Heart right ventricle (tissue), 16 donors: ENCODE results near the gene TPRG1L. TPM values are rescaled to one million over a fixed set of nuclear protein-coding genes. Genes with fewer than 3 reads are reported as not detected.

Source experiments
- ATAC-seq, 8 donors: fragments of 200-7000 bp; cut with Tn5 transposase; one replicate each; pipeline ENCODE4 v1.9.1; 2020; ENCODE audit warnings: mild to moderate bottlenecking in 8 of 8, moderate library complexity in 8 of 8, moderate number of reproducible peaks in 1 of 8
- DNase-seq, 2 donors: peaks; one replicate each; pipeline ENCODE4 v3.0.0-alpha.2; 2020
- H3K27ac ChIP-seq, 10 donors: fragments of 200-600 bp; sonication (generic) in 2 of 10; one replicate each; pipeline versions ENCODE4 v1.5.0 to v1.8.0; 2020 to 2022; ENCODE audit warnings: mild to moderate bottlenecking in 3 of 10
- H3K27me3 ChIP-seq, 7 donors: fragments of 200-600 bp; one replicate each; pipeline ENCODE4 v1.8.0; 2021 to 2022; ENCODE audit warnings: mild to moderate bottlenecking in 2 of 7
- H3K36me3 ChIP-seq, 9 donors: fragments of 200-600 bp; sonication (generic) in 1 of 9; one replicate each; pipeline versions ENCODE4 v1.5.0 to v1.8.0; 2020 to 2022; ENCODE audit warnings: mild to moderate bottlenecking in 2 of 9
- H3K4me1 ChIP-seq, 9 donors: fragments of 200-600 bp; sonication (generic) in 1 of 9; one replicate each; pipeline versions ENCODE4 v1.5.0 to v1.8.0; 2020 to 2022; ENCODE audit warnings: mild to moderate bottlenecking in 4 of 9
- H3K4me3 ChIP-seq, 10 donors: fragments of 200-600 bp; sonication (generic) in 2 of 10; one replicate each; pipeline versions ENCODE4 v1.5.0 to v1.8.0; 2020 to 2022; ENCODE audit warnings: mild to moderate bottlenecking in 7 of 10, moderate library complexity in 2 of 10
- H3K9me3 ChIP-seq, 11 donors: fragments of 200-600 bp in 10 of 11; sonication (generic) in 2 of 11; one replicate each; pipeline versions ENCODE4 v1.5.0 to v1.8.0; 2013 to 2022; ENCODE audit warnings: mild to moderate bottlenecking in 2 of 11, control low read depth in 1 of 11, moderate library complexity in 1 of 11
- WGBS, 2 donors: extraction: QIAGEN DNeasy Blood & Tissue Kit; methylation state at CpG; one replicate each; pipeline ENCODE4 v1.1.7; 2013; ENCODE audit warnings: inconsistent platforms in 1 of 2; 5-methylcytosine and 5-hydroxymethylcytosine counted together
- intact Hi-C, 10 donors: fragments of 100-400 bp; cut with DNase I; formaldehyde crosslinking; loops; one replicate each; pipeline versions ENCODE4 v1.11.1 to v1.14.2; 2022
- polyA plus RNA-seq, 2 donors: library from polyadenylated mRNA; stranded (reverse); fragments of 200-250 nt; gene quantifications; one replicate each; pipeline ENCODE4 v1.2.3, GENCODE V29; 2013
- total RNA-seq, 10 donors: library from RNA; stranded (reverse); fragmentation: NEBNext Ultra II Directional in 3 of 10; extraction: Animal tissue kit (Norgen Biotek cat#: 25700) in 3 of 10; gene quantifications; one replicate each; pipeline versions ENCODE4 v1.2.1 to v1.2.4, GENCODE V29; 2021 to 2023
- TF ChIP-seq, protein P1 (sequence below), 9 donors: fragments of 200-600 bp; sonication (generic) in 2 of 9; IDR thresholded peaks; one replicate each; pipeline versions ENCODE4 v1.5.0 to v1.8.0; 2021 to 2022; ENCODE audit warnings: antibody characterized with exemption in 9 of 9, mild to moderate bottlenecking in 5 of 9, moderate library complexity in 1 of 9
- donor health status: Arrhythmogenic right ventricular cardiomyopathy.
- donor health status: ischemic (EF 13 %, LVEDD 7.1; RV severe dilation, severe dysfunction).
- donor health status: healthy with polysubstance abuse.
- donor health status: DM: no; HTN: yes; CAD: no.
- donor health status: DM: no; HTN: no; CAD: no.
- donor health status: ischemic (EF 25% LVEDD 6.9; RV normal size, moderate dysfunction).
- donor health status: ischemic (EF 25% LVEDD 5.7; RV mildly dilated, moderate dysfunction).
- donor health status: healthy.
- donor health status: DM: yes; HTN: yes; CAD: no.
- donor health status: Ischemic cardiomyopathy.
- donor health status: ischemic (EF 35%, LVEDD 5.7; RV mildly dilated, moderate dysfunction).
- donor health status: nonischemic (EF 11% LVEDD 7.7; RV severe dilation, severe dysfunction).
- donor health status: DM: yes; HTN: yes; CAD: no.
- donor health status: PGD.
- donor health status: ischemic (EF 29% LVEDD 5.4; RV normal size, mild dysfunction).
- donor health status: nonischemic (EF 23%, LVEDD 6.1; RV moderate dilation, normal function).

The TPRG1L gene
- total and polyA plus RNA-seq, 12 donors, result 15.1 to 60.7 (median 49.0) TPM

DNA sequence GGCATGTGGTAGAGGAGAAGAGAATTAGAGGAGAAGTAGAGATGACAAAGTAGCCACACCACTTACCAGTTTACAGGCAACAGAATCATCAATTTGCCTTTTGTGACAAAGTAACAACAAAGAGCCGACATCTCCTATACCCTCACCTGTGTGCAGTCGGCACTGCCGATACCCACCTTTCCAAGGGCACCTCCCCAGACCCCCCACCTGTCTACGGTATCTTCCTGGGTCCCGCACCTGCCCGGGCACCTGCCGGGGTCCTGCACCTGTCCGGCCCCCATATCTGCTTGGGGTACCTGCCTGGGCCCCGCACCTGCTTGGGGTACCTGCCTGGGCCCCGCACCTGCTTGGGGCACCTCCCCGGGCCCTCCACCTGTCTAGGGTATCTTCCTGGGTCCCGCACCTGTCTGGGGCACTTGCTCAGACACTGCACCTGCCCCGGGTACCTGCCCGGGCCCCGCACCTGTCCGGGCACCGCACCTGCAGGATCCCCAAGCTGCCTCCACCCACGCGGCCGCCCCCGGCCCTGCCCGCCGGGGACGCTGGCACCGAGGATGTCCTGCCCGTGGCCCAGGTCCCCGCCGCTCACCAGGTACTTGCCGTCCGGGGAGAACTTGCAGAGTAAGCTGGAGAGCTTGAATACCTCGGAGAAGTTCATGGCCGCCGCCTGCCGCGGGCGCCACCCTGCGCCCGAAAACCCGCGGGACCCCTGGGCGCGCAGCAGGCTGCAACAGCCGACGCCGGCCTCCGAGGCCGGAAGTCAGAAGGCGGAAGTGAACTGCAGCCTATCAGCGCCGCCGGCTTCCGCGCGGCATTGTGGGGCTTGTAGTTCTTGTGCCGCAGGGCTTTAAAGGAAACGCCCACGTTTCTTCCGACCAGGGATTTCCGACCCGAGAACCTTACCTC is 24.8 kb downstream of the TPRG1L start, which contains the start of gene WRAP73:
TSS of gene WRAP73 (minus strand) at position 762 of the 906 bp plus-strand sequence. CDS start at position 658, 104 bp downstream.
- WGBS, 2 donors, result 4 to 5% methylated on average over 60 of the region's 60 CpGs
- intact Hi-C loops, result no loop called here
- Histone ChIP-seq H3K27me3 (peaks cover 32 to 46% (median 44%) of the 10 kb centered on the region in 7 donors), H3K4me1 (peaks cover 12 to 49% (median 38%) of the 10 kb centered on the region in 9 donors), H3K4me3 (peak within 1 kb of the TSS; percentile 73 to 97 (median 92)), H3K27ac (peak within 1 kb of the TSS in 8 of 10 donors; percentile 34 to 78 (median 56)), H3K9me3 (no peaks in the 10 kb centered on the region), H3K36me3 (peaks cover 0 to 34% (median 14%) of the 10 kb centered on the region in 9 donors)
- DNase-seq (peak; percentile 89 to 90), ATAC-seq (peak; percentile 88 to 96 (median 94))
- TF ChIP-seq, protein P1, sequence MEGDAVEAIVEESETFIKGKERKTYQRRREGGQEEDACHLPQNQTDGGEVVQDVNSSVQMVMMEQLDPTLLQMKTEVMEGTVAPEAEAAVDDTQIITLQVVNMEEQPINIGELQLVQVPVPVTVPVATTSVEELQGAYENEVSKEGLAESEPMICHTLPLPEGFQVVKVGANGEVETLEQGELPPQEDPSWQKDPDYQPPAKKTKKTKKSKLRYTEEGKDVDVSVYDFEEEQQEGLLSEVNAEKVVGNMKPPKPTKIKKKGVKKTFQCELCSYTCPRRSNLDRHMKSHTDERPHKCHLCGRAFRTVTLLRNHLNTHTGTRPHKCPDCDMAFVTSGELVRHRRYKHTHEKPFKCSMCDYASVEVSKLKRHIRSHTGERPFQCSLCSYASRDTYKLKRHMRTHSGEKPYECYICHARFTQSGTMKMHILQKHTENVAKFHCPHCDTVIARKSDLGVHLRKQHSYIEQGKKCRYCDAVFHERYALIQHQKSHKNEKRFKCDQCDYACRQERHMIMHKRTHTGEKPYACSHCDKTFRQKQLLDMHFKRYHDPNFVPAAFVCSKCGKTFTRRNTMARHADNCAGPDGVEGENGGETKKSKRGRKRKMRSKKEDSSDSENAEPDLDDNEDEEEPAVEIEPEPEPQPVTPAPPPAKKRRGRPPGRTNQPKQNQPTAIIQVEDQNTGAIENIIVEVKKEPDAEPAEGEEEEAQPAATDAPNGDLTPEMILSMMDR (IDR thresholded peaks at IDR 0.05), result peak in 3 of 9 donors; percentile 24 to 41 (median 40)

DNA sequence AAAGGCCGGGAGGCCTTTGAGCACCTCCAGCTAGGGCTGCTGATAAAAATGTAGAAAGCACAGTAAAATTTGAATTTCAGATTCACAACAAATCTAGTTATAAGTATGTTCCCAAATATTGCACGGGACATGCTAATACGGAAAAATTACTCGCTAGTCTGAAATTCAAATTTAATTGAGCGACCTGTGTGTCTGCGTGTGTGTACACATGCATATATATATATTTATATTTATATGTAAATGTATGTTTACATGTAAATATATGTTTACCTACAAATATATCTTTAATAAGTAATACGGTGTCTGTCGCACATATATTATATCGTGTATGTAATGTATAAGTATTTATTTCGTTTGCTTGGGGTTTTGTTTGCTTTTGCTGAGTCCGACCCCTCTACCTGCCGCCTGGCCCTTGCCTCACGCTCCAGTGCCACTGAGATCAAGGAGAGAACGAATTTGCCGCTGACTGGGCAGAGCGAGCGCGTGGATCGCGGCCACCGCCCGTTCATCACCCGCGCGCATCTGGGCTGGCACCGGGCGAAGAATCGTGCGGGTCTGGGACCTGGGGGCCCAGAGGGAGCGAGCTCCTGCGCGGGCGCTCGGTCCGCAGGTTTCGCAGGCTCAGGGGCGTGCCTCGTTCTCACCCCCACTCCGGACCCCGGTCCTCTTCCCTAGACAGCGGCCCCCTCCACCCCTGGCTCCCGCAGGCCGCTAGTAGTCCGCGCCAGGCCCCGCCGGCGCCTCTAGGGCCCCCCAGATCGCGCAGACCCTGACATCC is 25.6 kb downstream of the TPRG1L start:
- DNase-seq (no peak), ATAC-seq (no peak)
- WGBS, 2 donors, result 9% methylated on average over 47 to 50 of the region's 50 CpGs
- intact Hi-C loops, result no loop called here
- no peak overlapping the region for H3K27ac ChIP-seq
- peaks cover 12 to 56% (median 38%) of the 10 kb centered on the region in 9 donors for H3K4me1 ChIP-seq
- peaks cover 32 to 54% (median 44%) of the 10 kb centered on the region in 7 donors for H3K27me3 ChIP-seq
- no peaks in the 10 kb centered on the region for H3K9me3 ChIP-seq
- peaks cover 0 to 26% (median 11%) of the 10 kb centered on the region in 9 donors for H3K36me3 ChIP-seq
- TF ChIP-seq, protein P1 (IDR thresholded peaks at IDR 0.05), result no peak
- peak overlapping the region; percentile 73 to 97 (median 92) for H3K4me3 ChIP-seq

DNA sequence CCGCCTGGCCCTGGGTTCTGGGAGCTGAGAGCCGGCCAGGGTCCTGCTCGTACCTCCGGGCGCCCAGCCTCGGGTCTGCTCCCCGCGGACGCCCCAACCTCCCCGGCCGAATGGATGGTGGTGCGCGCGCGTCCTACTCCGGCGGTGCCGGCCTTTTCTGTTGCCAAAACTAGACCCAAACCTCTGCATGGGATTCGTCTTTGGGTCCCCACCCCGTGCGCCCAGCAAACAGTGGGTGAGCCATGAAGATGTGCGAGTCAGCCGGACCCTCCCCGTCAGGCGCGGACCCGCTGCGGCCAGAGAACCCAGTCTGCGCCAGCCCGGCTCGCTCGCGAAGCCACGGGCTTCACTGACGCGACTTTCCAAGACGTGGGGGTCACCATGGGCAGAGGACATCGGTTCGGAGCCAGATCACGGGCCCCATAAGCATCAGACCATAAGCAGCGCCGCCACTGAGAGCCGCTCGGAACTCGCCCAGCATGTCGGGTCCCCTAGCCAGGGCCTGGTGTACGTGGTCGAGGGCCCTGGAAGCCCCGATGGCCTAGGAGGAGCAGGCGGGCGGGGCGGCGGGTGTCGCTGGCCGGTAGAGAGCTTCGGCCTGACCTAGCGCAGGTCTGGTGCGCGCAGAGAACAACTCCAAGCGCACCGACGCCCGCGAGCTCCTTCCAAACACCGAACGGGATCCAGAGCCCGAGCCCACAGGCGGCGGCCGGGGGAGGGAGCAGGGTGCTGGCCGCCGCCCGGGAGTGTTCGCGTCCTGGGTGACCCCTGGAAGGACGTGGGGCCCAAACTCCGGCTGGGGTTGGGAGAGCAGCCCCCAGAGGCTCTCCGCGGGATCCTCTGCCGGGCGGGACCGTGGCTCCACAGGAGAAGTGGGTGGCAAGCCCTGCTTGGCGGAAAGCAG is 26.5 kb downstream of the TPRG1L start:
- 2 to 5% methylated on average over 77 to 83 of the region's 83 CpGs for WGBS, 2 donors
- ATAC-seq, result peak in 1 of 8 donors; percentile 6
- H3K4me3 ChIP-seq, result peak overlapping the region in 8 of 10 donors; percentile 73 to 97 (median 90)
- peaks cover 12 to 56% (median 38%) of the 10 kb centered on the region in 9 donors for H3K4me1 ChIP-seq
- no peak overlapping the region for H3K27ac ChIP-seq
- no peaks in the 10 kb centered on the region for H3K9me3 ChIP-seq
- peaks cover 0 to 18% (median 7%) of the 10 kb centered on the region in 9 donors for H3K36me3 ChIP-seq
- peaks cover 32 to 59% (median 44%) of the 10 kb centered on the region in 7 donors for H3K27me3 ChIP-seq
- no peak for DNase-seq
- intact Hi-C loops, result no loop called here
- TF ChIP-seq, protein P1 (IDR thresholded peaks at IDR 0.05), result no peak
